Measurements from ENCODE around the gene IER3IP1.
"Not testable (repeated sequence)": the region's sequence is repeated elsewhere in the genome, so short reads cannot be mapped to it uniquely, and the experiment has no call there.

Gene IER3IP1, protein sequence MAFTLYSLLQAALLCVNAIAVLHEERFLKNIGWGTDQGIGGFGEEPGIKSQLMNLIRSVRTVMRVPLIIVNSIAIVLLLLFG

DNA sequence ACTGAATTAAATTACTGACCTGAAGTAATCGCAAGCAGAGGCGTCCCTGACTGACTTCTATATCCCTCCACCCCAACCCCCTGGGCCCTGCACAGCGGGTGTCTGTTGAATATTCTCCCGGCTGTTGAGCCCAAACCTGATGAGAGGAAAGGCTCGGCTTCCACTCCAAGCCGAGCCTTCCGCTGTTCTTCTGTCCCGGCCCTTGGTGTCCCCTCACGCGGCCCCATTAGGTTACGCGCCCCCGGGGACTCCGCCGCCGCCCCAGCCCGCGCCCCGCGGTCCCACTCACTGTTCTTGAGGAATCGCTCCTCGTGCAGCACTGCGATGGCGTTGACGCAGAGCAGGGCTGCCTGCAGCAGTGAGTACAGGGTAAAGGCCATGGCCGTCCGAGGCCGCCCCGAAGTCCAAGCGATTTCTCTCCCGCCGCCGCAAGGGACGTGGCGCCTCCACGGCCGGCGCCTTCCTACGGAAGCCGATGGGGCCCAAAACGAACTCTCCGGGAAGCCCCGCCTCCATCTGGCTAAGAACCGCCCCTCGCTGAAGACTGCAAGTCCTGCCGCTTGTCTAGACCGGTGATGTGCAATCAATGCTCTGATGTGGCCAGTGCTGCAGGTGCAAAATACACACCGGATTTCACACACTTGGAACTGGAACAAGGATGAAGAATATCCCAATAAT lies at the start of gene IER3IP1:
IER3IP1 (minus strand) TSS at position 467 of the 678 bp plus-strand sequence; CDS start at position 380, 87 bp downstream.
- FAIRE-seq, result no peak

DNA sequence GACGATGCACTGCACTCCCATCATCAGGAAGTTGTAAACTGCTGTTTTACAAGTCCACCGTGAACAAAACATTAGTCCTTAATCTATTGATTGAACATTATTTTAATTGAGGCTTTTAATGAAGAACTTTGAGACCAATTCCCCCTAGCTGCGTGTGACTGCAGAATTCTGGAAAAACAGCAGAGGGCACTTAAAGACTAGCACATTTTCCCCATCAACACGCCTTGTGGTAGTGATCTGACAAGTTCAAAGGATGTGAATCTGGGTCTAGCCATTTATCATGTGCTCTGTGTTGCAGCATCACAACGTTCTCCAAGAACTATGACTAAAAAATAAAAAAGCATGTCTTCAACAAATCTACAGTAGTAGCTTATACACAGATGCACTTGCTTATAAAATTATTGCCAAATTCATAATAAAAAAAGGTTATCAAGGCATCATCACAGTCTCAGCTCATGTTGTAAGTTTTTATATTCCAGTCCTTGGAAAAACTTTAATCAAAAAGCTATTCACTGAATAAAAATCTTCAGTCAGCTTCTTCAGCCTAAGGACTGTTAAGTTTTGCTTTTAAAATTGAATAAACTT lies 39.5 kb upstream of the IER3IP1 start:
- FAIRE-seq, result no peak

DNA sequence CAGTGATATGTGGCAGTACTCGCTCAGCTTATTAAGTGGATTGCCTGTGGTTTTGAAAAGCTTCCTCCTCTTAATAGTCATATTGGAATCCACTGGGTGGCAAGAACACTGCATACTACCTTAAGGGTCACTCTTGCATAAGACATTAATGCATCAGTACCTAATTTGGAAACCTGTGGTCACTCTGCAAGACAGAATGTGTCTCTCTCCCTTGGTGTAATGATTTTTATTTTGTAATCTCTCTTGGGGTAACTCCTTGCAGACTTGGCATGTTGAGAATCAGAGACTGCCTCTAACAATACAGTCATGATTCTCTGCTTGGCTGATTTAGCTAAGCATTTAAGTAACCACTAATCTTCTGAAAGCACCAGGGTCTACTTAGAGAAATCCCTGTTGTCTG lies 33.0 kb upstream of the IER3IP1 start:
- no peak for FAIRE-seq

DNA sequence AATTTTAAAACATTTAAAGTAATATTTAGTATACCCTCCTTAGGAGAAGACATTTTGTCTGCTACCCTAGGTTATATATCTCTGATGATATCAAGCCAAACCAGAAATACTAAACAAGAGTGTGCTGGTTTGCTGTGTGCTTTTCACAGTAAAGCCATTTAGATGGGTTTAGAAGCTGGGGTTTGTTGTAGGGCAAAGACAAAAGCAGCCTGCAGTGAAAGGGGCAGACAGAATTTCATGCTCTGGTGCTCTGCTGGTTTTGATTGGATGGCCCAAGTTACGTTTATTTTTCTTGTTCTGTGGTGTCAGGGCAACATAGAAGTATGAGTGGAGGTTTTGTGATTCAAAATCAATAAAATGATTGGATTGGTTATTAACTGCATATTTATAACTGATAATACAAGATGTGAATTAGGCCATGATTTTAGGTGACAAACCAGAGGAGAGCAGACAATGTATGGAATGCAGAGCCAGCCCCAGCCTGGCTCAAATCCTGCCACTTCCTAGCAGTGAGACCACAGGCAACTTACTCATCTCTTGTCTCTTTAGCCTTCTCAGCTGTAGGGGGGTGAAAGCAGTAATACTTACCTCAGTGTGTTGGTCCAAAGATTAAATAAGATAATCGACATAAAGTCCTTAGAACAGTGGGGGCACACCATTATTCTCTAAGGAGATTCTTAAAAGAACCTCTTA lies 30.9 kb upstream of the IER3IP1 start:
- FAIRE-seq, result no peak

DNA sequence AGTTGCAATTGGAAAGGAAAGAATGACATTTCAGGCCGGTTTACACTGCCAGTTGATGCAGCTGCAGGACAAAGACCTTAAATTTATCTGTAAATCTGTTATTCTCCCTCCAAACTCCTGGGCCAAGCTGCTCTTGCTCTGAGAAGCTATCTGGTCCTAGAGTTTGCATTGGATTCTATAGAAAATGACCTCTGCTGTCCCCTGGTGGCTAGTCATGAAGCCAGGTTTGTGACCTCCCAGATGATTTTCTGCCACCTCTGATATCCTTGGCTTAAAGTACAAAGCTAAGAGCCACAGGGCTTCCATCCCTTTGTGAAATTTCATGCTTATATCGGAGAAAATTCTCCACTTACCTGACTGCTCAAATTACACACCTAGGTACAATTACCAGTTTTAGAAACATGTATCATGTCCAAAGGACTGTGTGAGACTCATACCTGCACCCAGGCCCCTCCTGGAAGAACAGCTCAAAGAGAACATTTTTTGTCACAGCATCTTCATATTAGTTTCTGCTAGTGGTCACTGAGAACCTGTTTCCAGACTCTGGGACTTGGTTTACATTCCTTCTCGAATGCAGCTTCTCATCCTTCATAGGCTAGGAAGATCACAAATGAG lies 28.9 kb upstream of the IER3IP1 start:
- FAIRE-seq, result no peak

DNA sequence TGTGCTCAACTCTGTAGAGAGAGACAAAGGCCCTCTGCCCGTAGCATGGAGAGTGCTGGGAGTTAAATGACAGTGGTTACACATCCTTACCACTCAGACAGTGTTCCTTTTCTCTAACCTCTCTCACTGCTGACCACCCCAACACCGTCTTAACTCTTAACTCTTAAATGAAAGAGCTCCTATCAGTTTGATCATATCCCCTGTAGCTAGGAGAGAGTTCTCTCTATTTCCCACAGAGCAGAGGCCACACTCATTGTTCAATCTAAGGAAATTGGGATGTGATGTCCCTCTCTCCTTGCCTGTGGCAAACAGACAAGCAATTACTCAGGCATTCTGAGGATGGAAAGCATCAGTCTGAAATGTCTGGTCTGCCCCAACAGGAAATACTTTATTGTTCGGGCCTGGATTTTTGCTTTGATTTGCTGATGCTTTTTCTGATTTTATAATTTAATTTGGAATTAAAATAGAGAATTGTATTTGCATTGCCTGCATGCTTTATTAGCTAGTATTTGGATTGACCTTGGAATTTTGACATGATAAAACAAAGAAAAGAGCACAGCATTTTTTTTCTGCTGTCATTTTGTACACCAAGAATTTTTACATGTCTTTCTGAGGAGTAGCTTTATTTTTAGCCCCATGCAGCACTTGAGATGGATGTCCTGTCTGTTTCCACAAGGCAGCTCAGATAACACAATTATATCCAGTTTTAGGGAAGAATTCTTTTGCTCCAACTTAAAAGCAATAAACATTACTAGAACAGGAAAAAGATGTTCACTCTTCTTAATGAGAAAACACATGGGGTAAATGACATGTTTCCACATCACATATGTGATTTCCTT lies 27.7 kb upstream of the IER3IP1 start:
- no peak for FAIRE-seq

DNA sequence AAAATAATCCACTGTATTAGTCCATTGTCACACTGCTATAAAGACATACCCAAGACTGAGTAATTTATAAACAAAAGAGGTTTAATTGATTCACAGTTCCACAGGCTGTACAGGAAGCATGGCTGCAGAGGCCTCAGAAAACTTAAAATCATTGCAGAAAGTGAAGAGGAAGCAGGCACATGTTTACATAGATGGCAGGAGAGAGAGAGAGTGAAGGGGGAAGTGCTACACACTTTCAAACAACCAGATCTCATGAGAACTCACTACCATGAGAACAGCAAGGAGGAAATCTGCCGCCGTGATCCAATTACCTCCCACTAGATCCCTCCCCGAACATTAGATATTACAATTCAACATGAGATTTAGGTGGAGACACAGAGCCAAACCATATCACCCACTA lies 19.8 kb upstream of the IER3IP1 start:
- FAIRE-seq, result not testable (repeated sequence)

DNA sequence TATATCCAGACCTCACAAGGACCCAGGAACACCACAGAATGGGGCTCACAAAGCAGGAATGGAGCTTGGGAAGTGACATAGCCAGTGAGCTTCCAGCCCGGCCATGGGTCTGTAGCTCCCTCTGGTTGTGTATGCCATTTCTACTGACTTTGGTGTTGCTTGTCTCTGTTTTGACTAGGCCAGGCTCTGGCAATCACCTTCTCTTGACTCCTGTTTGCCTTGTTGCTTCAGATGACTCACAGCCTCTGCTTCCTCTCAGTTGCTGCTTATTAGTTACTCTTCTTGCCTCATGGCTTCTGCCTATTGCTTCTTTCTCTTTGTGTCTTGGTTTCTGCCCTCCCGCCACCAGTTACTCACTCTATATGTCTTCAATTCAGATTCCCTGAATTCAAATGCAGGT lies 15.8 kb upstream of the IER3IP1 start:
- no peak for FAIRE-seq

DNA sequence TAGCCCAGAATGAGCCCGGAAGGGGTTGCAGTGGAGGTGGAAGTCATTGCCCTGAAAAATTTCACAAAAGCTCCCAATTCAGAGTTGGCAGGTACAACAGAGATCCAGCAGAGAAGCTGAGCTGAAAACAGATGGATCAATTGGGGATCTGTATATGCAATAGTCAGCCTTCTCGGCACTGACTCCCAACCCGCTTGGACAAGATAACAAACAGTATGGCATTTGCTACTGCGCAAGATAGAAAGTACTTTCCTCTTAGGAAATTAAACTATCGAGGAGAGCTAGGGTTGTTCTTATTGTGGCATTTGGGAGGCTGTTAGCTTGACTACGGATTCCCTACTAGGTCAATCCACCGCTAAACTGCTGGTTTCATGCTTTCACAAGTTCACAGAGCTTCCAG lies 11.6 kb upstream of the IER3IP1 start:
- FAIRE-seq, result no peak

DNA sequence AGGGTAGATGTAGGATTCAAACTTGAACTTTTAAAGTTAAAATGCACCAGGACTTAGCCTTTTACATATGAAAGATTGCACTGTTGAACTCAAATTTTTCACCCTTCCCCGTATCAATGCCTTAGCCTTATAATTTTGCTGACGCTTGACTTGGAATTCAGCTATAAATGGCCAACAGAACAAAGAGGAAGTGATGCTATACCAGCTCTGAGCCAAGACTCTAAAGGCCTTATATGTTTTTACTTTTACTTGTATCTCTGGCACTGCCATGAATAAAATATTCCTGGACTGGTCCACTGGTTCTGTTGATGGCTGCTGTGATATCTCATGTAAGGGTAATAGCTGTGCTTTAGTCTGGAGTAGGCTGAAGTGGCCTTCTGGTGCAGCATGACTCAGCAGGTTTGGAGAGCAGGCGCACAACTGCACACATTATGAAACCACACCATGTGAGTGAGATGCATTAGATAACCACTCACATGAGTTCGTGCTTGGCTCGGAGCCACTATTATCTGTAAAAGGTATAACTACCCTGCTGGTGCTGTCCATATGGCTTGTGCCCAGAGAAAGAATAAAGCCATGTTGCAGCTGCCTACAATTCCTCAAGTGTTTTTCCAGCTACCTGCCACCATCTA lies 8.4 kb upstream of the IER3IP1 start:
- FAIRE-seq, result no peak

DNA sequence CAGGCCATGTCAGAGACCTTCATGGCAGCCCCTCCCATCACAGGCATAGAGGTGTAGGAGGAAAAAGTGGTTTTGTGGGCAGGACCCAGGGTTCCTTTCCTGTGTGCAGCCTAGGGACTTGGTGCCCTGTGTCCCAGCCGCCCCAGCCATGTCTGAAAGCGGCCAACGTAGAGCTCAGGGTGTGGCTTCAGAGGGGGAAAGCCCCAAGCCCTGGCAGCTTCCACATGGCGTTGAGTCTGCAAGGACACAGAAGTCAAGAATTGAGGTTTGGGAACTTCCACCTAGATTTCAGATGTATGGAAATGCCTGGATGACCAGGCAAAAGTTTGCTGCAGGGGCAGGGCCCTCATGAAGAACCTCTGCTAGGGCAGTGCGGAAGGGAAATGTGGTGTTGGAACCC lies 6.0 kb upstream of the IER3IP1 start:
- not testable (repeated sequence) for FAIRE-seq

DNA sequence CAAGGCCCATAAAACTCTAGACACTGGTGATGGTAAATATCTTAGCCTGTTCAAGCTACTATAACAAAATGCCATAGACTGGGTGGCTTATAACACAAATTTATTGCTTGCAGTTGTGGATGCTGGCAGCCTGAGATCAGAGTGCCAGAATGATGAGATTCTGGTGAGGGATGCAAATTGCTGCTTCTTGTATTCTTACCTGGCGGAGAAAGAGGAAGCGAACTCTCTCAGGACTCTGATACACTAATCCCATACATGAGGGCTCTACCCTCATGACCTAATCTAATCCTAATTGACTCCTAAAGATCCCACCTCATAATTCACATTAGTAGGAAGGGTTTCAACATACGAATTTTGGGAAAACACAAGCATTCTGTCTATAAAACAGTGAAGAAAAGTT lies 4.6 kb upstream of the IER3IP1 start:
- FAIRE-seq, result no peak

DNA sequence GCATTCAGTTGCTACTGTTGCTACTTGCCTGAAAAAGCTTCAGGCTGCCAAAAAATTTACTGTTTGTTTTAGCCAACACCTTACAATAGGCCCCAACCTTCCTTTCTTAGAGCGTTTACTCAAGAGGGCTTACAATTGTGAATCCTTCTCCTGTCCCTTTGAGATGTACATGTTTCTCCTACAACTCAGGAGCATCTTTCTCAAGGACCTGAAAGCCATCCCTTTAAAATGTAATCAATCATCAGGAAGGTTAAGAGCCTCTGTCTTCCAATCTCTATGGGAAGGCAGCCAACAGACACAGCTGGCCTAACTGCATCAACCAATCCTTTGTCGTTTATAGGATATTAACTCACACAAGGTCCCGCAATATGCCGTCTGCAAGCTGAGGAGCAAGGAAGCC lies 3.4 kb upstream of the IER3IP1 start:
- FAIRE-seq, result no peak

DNA sequence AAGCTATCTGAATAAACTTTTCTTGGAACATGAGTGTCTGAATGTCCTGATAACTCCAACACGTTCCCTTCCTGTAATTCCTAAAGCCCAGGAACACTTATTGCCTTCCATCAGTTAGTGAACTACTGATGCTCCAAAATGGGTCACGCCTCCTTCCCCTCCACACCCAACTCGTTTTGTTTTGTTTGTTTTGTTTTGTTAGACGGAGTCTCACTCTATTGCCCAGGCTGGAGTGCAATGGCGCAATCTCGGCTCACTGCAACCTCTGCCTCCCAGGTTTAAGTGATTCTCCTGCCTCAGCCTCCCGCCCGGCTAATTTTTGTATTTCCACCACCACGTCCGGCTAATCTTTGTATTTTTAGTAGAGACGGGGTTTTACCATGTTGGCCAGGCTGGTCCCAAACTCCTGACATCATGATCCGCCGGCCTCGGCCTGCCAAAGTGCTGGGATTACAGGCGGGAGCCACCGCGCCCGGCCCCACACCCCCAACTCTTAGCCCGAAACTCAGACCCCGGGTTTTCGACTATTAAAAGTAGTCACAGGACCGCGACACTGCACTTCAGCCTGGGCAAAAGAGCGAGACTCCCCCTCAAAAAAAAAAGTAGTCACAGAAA lies 774 bp downstream of the IER3IP1 start:
- no peak for FAIRE-seq

DNA sequence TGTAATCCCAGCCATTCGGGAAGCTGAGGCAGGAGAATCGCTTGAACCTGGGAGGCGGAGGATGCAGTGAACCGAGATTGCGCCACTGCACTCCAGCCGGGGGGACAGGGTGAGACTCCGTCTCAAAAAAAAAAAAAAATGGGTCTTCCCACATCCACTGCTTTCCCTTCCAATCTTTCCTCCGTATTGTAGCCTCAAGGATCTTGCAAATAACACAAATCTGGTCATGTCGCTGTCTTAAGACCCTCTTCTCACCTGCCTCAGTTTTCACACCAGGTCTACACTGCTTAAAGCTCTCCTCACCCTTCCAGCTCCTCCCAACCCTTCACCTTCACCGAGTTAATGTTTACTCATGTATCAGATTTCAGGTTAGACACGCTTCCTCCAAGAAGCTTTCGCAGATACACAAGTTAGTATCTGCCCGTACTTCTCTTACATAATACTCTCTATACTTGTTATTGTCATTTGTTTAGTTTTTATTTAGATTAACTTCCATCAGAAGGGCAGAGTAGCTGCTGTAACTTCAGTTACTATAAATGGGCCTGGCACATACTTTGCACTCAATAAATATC lies 1.5 kb downstream of the IER3IP1 start:
- no peak for FAIRE-seq

DNA sequence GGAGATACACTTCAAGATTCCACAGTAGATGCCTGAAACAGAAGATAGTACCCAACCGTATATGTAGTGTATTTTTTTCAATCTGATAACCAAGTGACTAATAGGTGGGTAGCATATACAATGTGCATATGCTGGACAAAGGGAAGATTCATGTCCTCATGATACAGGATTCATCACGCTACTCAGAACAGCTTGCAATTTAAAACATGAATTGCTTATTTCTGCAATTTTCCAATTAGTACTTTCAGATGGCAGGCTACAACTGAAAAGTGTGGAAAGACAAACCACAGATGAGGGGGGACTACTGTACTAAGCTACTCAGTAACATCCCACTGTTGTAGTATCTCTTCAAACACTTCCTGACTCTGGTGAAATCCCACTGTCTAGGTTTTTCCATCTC lies 3.7 kb downstream of the IER3IP1 start:
- no peak for FAIRE-seq

DNA sequence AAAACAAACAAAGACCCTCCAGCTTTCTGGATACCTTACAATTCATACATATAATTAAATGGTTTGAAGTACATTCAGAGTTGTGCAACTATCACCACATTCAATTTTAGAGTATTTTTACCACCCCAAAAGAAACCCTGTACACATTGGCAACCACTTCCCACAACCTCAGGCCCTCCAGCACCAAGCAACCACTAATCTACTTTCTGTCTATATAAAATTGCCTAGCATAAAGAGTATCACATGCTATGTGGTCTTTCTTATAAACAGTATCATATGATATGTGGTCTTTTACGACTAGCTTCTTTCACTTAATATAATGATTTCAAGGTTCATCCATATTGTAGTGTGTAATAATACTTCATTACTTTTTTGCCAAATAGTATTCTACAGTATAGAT lies 7.3 kb downstream of the IER3IP1 start:
- no peak for FAIRE-seq

DNA sequence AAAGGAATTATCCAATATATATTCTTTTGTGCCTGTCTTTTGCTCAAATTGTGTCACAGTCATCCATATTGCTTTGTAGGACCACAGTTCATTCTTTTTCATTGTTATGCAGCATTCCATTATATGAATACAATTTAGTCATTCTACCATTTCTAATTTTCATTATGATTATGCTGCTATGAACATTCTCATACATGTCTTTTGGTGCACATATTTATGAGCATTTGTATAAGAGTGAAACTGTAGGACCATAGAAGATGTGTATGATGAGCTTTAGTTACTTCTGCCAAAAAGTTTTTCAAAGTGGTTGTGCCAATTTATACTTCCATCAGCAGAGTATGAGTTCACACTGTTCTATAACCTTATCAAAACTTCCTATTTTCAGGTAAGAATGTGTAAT lies 7.7 kb downstream of the IER3IP1 start:
- FAIRE-seq, result no peak

DNA sequence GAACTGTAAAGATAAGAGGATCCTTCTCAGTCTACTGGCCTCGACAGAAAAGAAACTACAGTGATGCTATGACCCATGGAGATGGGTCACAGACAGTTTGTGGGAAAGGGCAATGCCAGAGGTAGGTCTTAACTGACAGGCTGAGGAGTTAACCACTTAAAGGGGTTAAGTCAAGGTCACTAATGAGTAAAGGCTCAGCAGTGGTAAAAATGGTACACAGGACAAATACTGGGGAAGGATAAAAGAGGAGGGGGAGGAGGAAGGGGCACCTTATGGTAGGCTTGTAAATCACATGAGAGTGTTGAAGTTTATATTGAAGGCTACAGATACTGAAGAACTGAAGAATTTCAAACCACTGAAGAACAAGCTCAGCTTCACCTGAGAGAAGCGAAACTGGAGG lies 9.9 kb downstream of the IER3IP1 start:
- FAIRE-seq, result no peak

DNA sequence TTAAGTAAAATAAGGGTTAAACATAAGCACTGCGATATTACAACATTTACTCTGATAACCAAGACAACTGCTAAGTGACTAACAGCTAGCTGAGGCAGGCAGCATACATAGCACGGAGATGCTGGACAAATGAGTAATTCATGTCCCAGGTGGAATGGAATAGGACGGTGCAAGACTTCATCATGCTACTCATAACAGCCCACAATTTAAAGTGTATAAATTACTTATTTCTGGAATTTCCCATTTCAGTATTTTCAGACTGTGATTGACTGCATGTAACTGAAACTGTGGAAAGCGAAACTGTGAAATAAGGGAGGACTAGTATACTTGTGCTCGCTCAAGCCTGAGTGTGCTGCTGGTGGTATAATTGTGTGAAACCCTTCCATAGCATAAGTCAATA lies 12.9 kb downstream of the IER3IP1 start:
- no peak for FAIRE-seq

DNA sequence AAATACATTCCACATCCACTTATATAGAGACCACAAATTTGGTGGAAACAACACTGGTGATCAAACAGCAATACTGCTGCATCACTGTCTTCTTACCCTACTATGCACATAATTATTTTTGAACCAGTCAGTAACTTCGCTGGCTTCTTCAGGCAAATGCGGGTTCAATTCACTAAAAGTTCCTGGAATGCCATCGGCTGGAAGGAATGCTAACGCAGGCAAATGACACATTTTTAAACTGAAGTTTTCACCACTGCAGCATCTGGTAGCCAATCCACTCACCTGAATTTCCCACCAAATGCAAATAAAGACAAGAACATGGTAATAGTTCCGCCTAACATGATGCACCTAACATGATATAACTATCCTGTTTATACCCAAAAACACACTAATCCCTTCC lies 15.9 kb downstream of the IER3IP1 start:
- FAIRE-seq, result no peak
